ENCODE data around the gene RRP1B.
"Not testable (repeated sequence)": the region's sequence is repeated elsewhere in the genome, so short reads cannot be mapped to it uniquely, and the experiment has no call there.

- not testable (repeated sequence) for TF ChIP-seq ATF2 (CRISPR knock-in tag; IDR thresholded peaks at IDR 0.05); REXO4 (CRISPR knock-in tag; IDR thresholded peaks at IDR 0.05; ENCODE audit: borderline replicate concordance); CTCF (CRISPR knock-in tag; IDR thresholded peaks at IDR 0.05); MAX (IDR thresholded peaks at IDR 0.05); PBX3 (CRISPR knock-in tag; IDR thresholded peaks at IDR 0.05; ENCODE audit: borderline replicate concordance); CEBPB (IDR thresholded peaks at IDR 0.05; ENCODE audit: borderline replicate concordance, low read depth, low read length); REST (IDR thresholded peaks at IDR 0.05; ENCODE audit: borderline replicate concordance in 1 of 2, low read depth in 1 of 2, low read length in 2 of 2)
Measured at GRCh38 chr21:43651926-43652325, 7.4 kb upstream of the RRP1B start.
